CD4-positive, alpha-beta T cell (primary cell): Measurements from ENCODE around the gene PARVB. TPM values are rescaled to one million over a fixed set of nuclear protein-coding genes. Genes with fewer than 3 reads are reported as not detected.

ENCODE experiments used
- ATAC-seq: fragments of 200-7000 bp; cut with Tn5 transposase; one replicate; pipeline ENCODE4 v1.10.0; 2022; ENCODE audit warnings: mild to moderate bottlenecking; ENCODE audit not compliant: poor library complexity
- CTCF ChIA-PET: fragments of 350-600 bp; sonication (Branson Sonifier 250); formaldehyde crosslinking; loops from one replicate; lab custom pipeline; 2021; ENCODE audit warnings: antibody characterized with exemption, inconsistent platforms; lab: Charles Lee
- POLR2A ChIA-PET: fragments of 350-600 bp; sonication (Branson Sonifier 250); formaldehyde crosslinking; loops from one replicate; lab custom pipeline; 2021; ENCODE audit warnings: antibody characterized with exemption, inconsistent platforms; lab: Charles Lee
- DNase-seq, 14 experiments: peaks; one replicate each; pipeline ENCODE4 v3.0.0-alpha.2; 2013 to 2020; ENCODE audit warnings: mixed read lengths in 2 of 14
- H3K27ac ChIP-seq, 2 donors: one replicate each; pipeline versions ENCODE4 v1.5.1 to v1.7.0; 2013; ENCODE audit warnings: low read length in 2 of 2, low read depth in 1 of 2, mild to moderate bottlenecking in 1 of 2
- H3K27me3 ChIP-seq, 2 experiments: 1 replicate in 1 of 2; 2 replicates in 1 of 2; pipeline versions ENCODE4 v1.6.1 to v1.7.0; 2013; ENCODE audit warnings: low read length in 2 of 2, control low read depth in 1 of 2, mild to moderate bottlenecking in 1 of 2, moderate library complexity in 1 of 2; ENCODE audit not compliant: insufficient read depth in 2 of 2, control insufficient read depth in 1 of 2
- H3K36me3 ChIP-seq: one replicate; pipeline ENCODE4 v1.6.1; 2013; ENCODE audit warnings: low read length, control low read depth; ENCODE audit not compliant: insufficient read depth
- H3K4me1 ChIP-seq: one replicate; pipeline ENCODE4 v1.6.1; 2013; ENCODE audit warnings: low read length, control low read depth; ENCODE audit not compliant: insufficient read depth
- H3K4me3 ChIP-seq: one replicate; pipeline ENCODE4 v1.5.1; 2013; ENCODE audit warnings: mild to moderate bottlenecking, low read length, moderate library complexity
- H3K9me3 ChIP-seq, 2 experiments: 1 replicate in 1 of 2; 2 replicates in 1 of 2; pipeline versions ENCODE4 v1.6.1 to v1.7.0; 2013; ENCODE audit warnings: low read length in 2 of 2, mild to moderate bottlenecking in 2 of 2, control low read depth in 1 of 2, moderate library complexity in 1 of 2; ENCODE audit not compliant: control insufficient read depth in 1 of 2, insufficient read depth in 1 of 2
- H3K27ac Mint-ChIP-seq: one replicate; pipeline ENCODE4 v1.8.0; 2020; ENCODE audit warnings: mixed read lengths
- H3K27me3 Mint-ChIP-seq: one replicate; pipeline ENCODE4 v1.8.0; 2021; ENCODE audit warnings: mixed read lengths
- H3K36me3 Mint-ChIP-seq: one replicate; pipeline ENCODE4 v1.8.0; 2021; ENCODE audit warnings: low read depth, mixed read lengths
- H3K4me1 Mint-ChIP-seq: one replicate; pipeline ENCODE4 v1.8.0; 2021; ENCODE audit warnings: low read depth, mixed read lengths
- H3K4me3 Mint-ChIP-seq: one replicate; pipeline ENCODE4 v1.8.0; 2020; ENCODE audit warnings: mild to moderate bottlenecking, mixed read lengths
- H3K9me3 Mint-ChIP-seq: one replicate; pipeline ENCODE4 v1.8.0; 2020; ENCODE audit warnings: mixed read lengths
- CTCF ChIP-seq: fragments of 200-600 bp; IDR thresholded peaks from one replicate; pipeline ENCODE4 v1.8.0; 2022; ENCODE audit warnings: antibody characterized with exemption, mild to moderate bottlenecking
- intact Hi-C, 2 experiments: fragments of 100-400 bp; cut with DNase I in 1 of 2; cut with micrococcal nuclease in 1 of 2; formaldehyde crosslinking; loops; one replicate each; pipeline versions ENCODE4 v1.15.1 to v1.9.0; 2023 to 2025; cut with DNase I, micrococcal nuclease
- total RNA-seq, 174 experiments: library from RNA in 2 of 174; stranded (reverse) in 2 of 174; gene quantifications; one replicate each; pipeline ENCODE4 v1.2.3 and lab custom pipeline; 2021 to 2026

The PARVB gene
- total RNA-seq, 2 experiments from 2014 or later: 6.2 to 6.4 TPM

- Mint-ChIP-seq H3K27me3 (no peaks in the 10 kb centered on the region), H3K36me3 (no peaks in the 10 kb centered on the region), H3K4me3 (no peak overlapping the region), H3K27ac (no peak overlapping the region), H3K4me1 (no peaks in the 10 kb centered on the region), H3K9me3 (no peaks in the 10 kb centered on the region)
- intact Hi-C loops: no loop called here
- peaks cover 4% of the 10 kb centered on the region for H3K4me1 ChIP-seq
- ChIA-PET POLR2A (interaction anchor here (1.6 kb wide), 1 partner anchor 94 kb away, joined by 4 read pairs; no protein-coding TSS in a partner anchor), CTCF (interaction anchor here (1.1 kb wide), 1 partner anchor 94 kb away, joined by 3 read pairs; no protein-coding TSS in a partner anchor)
- DNase-seq (no peak), ATAC-seq (no peak)
- no peak overlapping the region for H3K4me3 ChIP-seq
- H3K36me3 ChIP-seq: no peaks in the 10 kb centered on the region
- H3K27ac ChIP-seq: no peak overlapping the region
- H3K27me3 ChIP-seq: no peaks in the 10 kb centered on the region
- no peak for TF ChIP-seq CTCF
- peaks cover 0 to 12% of the 10 kb centered on the region in 2 experiments for H3K9me3 ChIP-seq
Measured at GRCh38 chr22:44087089-44087430, 63.0 kb downstream of the PARVB start.

GRCh38 chr22:44088976-44089570 lies 65.0 kb downstream of the PARVB start:
- Mint-ChIP-seq H3K27me3 (no peaks in the 10 kb centered on the region), H3K4me1 (no peaks in the 10 kb centered on the region), H3K36me3 (no peaks in the 10 kb centered on the region), H3K9me3 (no peaks in the 10 kb centered on the region), H3K4me3 (no peak overlapping the region), H3K27ac (no peak overlapping the region)
- Histone ChIP-seq H3K4me3 (no peak overlapping the region), H3K9me3 (peaks cover 0 to 10% of the 10 kb centered on the region in 2 experiments), H3K4me1 (peaks cover 4% of the 10 kb centered on the region), H3K36me3 (no peaks in the 10 kb centered on the region), H3K27me3 (no peaks in the 10 kb centered on the region), H3K27ac (no peak overlapping the region)
- no peak for ATAC-seq
- ChIA-PET POLR2A (no interaction called here), CTCF (no interaction called here)
- TF ChIP-seq CTCF: no peak
- intact Hi-C loops: no loop called here
- no peak for DNase-seq

- no peaks in the 10 kb centered on the region for H3K4me1 Mint-ChIP-seq
- intact Hi-C loops: no loop called here
- no peak overlapping the region for H3K27ac Mint-ChIP-seq
- CTCF ChIA-PET: no interaction called here
- ATAC-seq (no peak), DNase-seq (no peak)
- Histone ChIP-seq H3K36me3 (no peaks in the 10 kb centered on the region), H3K27ac (no peak overlapping the region), H3K4me1 (peaks cover 4% of the 10 kb centered on the region), H3K9me3 (peaks cover 0 to 4% of the 10 kb centered on the region in 2 experiments), H3K27me3 (no peaks in the 10 kb centered on the region), H3K4me3 (no peak overlapping the region)
- POLR2A ChIA-PET: no interaction called here
- no peaks in the 10 kb centered on the region for H3K27me3 Mint-ChIP-seq
- no peaks in the 10 kb centered on the region for H3K9me3 Mint-ChIP-seq
- no peak for TF ChIP-seq CTCF
- H3K4me3 Mint-ChIP-seq: no peak overlapping the region
- H3K36me3 Mint-ChIP-seq: no peaks in the 10 kb centered on the region
Measured at GRCh38 chr22:44089717-44090570, 65.8 kb downstream of the PARVB start.
